HG02763 (cell line): Measurements from ENCODE around the gene AQR.
A peak's percentile ranks its signal among the peaks of the same experiment; 100 is the strongest.
"Not testable (repeated sequence)": the region's sequence is repeated elsewhere in the genome, so short reads cannot be mapped to it uniquely, and the experiment has no call there.

Experiments used
- ATAC-seq: cut with Tn5 transposase; IDR thresholded peaks from one replicate; pipeline ENCODE4 v1.9.1; 2021; ENCODE audit warnings: mild to moderate bottlenecking, moderate library complexity; ENCODE audit not compliant: unreplicated experiment

Gene AQR

DNA sequence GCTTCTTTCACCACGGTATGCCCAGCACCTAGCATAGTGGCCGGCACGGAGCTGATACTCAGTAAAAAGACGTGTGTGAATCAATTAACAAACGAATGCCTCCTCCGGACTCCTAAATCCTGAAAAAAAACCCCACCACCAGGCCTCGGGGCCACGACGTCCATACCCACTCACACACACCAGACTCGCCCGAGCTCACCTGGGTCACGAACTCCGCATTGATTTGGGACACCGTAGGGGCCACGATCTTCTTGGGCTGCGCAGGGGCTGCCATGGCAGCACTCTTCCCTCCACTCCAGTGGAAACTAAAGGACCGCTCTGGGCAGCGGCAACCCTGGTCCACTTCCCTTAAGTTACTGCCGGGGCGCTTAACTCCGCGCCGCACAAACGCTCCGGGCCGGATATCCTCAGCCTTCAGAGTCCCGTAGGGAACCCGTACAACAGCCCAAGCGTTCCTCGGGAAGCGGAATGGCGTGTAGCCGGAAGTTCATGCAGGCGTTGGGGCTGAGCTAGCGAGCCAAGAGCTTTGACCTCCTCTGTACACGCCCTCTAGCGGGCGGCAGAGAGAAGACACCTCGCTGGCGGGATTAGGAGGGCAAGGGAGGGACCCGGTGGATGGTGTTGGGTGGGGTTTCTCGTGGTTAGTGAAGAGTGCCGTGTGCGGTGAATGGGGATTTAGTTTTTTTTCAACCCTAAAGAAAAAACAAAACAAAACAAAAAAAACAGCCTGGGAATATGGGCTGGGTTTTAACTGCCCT, at the start of gene AQR:
Gene AQR (minus strand): TSS at position 403 of the 758 bp plus-strand sequence. CDS start 129 bp downstream, at position 274.
- peak; percentile 98 for ATAC-seq

GRCh38 chr15:35014241-35014640, 44.7 kb upstream of the AQR start:
- no peak for ATAC-seq

DNA sequence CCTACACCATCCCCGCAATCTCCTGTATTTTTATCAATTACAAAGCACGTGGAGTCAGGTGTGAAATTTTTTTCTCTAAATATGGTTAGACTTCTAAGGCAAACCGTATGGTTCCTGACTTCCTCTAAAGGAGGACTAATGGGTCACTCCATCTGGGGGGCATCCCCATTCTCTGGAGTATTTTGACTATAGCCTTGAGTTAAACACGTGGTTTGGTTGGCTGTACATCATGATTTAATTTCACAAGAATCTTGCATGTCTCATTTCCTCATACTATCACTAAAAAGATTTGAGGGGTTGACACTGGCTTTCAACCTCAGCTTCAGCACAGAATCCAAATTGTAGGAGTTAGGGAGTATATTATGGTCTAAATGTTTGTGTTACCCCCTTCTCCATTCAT, 43.8 kb upstream of the AQR start:
- no peak for ATAC-seq

GRCh38 chr15:35007397-35007796, 37.9 kb upstream of the AQR start:
- ATAC-seq = no peak

DNA sequence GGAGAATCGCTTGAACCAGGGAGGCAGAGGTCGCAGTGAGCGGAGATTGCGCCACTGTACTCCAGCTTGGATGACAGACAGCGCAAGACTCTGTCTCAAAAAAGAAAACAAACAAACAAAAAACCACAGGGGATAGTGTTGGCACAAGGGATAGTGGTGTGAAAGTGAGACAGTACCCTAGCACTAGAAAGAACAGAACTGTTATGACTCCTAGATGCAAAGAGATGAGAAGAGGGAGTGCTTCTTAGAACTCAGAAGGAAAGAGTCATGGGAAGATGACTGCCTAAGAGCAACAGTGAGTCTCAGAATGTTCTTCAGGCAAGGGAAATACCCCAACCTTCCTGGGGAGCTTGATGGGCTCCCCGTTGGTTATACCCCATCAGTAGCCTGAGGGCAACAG, 36.4 kb upstream of the AQR start:
- ATAC-seq = no peak

- no peak for ATAC-seq
Observed at GRCh38 chr15:35003928-35004327, 34.4 kb upstream of the AQR start.

- ATAC-seq = no peak
Observed at GRCh38 chr15:35000511-35000910, 31.0 kb upstream of the AQR start.

GRCh38 chr15:34999906-35000305, 30.4 kb upstream of the AQR start:
- ATAC-seq = no peak

DNA sequence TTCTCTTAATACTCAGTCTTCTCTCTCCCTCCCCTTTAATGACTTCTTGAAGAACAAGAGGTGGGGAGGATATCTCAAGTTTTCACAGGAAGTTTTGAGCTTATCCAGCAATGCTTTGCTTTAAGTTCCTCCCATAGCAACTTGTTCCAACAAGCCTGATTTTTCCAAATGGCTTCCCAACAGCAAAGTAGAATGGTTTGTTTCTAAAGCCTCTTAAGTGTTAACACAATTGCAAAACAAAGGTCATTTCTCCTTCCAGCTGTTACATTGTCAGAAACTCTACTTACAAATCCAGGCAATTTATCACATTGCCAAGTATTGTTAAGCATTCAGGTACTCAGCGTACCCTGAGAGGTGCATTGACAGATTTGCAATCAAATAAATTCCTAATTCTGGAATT, 25.4 kb upstream of the AQR start:
- ATAC-seq = no peak

GRCh38 chr15:34993877-34994276, 24.3 kb upstream of the AQR start:
- ATAC-seq = peak; percentile 88

DNA sequence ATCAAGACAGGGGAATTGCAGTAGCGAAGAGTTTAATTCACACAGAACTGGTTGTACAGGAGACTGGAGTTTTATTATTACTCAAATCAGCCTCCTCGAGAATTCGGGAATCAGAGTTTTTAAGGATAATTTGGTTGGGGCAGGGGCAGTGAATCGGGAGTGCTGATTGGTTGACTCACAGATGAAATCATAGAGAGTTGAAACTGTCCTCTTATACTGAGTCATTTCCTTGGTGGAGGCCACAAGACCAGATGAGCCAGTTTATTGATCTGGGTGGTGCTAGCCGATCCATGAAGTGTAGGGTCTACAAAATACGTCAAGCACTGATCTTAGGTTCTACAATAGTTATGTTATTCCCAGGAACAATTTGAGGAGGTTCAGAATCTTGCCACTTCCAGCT, 23.9 kb upstream of the AQR start:
- ATAC-seq = no peak

- peak; percentile 78 for ATAC-seq
Observed at GRCh38 chr15:34988027-34988902, 18.7 kb upstream of the AQR start, which contains the start of gene ZNF770. Gene ZNF770, minus strand, starts transcription at chr15:34988287. Its CDS starts 4,853 bp downstream, at chr15:34983434.

DNA sequence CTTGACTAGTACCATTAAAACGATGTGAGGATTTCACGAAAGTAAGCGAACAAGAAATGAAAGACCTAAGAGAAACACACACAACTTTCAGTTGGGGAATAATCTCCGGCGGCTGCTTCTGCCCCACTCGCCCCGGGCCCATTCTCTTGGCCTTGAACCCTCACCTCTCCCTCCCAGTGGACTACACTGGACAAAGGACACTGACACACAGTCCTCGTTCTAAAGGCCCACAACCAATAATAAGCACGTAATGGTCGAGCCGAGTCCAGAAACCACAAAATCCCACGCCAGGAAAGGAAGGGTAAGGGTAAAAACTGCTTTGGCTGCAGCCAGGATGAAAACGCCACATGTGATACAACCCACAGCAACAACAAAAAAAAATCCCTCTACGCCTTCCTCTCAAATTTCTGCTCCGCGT, 18.1 kb upstream of the AQR start:
- ATAC-seq = no peak

GRCh38 chr15:34986771-34987480, 17.4 kb upstream of the AQR start:
- no peak for ATAC-seq

- no peak for ATAC-seq
Observed at GRCh38 chr15:34986326-34986725, 16.8 kb upstream of the AQR start.

GRCh38 chr15:34984889-34985630, 15.5 kb upstream of the AQR start:
- ATAC-seq = no peak

GRCh38 chr15:34976743-34977142, 7.2 kb upstream of the AQR start:
- no peak for ATAC-seq

DNA sequence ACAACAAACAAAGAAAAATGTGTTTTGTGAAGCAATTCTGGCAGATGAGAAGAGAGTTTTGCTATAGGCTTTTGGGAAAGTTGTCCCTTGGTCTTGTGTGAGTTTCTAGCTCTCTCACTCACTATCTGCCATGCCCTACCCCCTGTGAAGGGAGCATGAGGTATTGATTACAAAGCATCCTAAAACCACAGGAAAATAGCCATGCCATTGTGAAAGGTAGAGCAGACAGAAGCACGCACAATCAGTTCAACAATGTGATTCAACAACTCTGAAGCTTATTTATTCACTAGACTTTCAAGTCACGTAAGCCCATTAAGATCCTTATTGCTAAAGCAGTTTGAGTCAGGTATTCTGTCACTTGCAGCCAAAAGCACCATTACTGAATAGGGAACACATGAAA, 6.5 kb upstream of the AQR start:
- ATAC-seq = no peak

GRCh38 chr15:34973512-34973911, 4.0 kb upstream of the AQR start:
- no peak for ATAC-seq

DNA sequence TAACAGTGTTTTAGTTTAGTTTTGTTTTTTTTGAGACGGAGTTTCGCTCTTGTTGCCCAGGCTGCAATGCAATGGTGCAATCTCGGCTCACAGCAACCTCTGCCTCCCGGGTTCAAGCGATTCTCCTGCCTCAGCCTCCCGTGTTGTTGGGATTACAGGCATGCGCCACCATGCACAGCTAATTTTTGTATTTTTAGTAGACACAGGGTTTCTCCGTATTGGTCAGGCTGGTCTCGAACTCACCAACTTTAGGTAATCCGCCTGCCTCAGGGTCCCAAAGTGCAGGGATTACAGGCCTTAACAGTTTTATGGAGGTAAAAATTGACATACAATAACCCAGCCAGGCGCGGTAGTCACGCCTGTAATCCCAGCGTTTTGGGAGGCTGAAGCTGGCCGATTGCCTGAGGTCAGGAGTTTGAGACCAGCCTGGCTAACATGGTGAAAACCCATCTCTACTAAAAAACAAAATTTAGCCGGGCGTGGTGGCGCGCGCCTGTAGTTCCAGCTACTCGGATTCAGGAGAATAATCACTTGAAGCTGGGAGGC, 629 bp upstream of the AQR start:
- ATAC-seq = not testable (repeated sequence)
